Caco-2 (cell line): ENCODE measurements around the gene PKNOX1. TPM values are rescaled to one million over a fixed set of nuclear protein-coding genes. Genes with fewer than 3 reads are reported as not detected.
"Not testable (repeated sequence)": the region's sequence is repeated elsewhere in the genome, so short reads cannot be mapped to it uniquely, and the experiment has no call there.

Experiments
- BruUV-seq: library from RNA; stranded (reverse); fragments of 400-500 nt; replicated peaks from 2 replicates; lab custom pipeline; 2021; lab: Mats Ljungman, UMichigan
- CTCF ChIA-PET: fragments of 300-600 bp; sonication (Branson Sonifier 250); formaldehyde crosslinking; loops from one replicate; lab custom pipeline; 2022; ENCODE audit warnings: antibody characterized with exemption; lab: Charles Lee
- POLR2A ChIA-PET: fragments of 300-600 bp; sonication (Branson Sonifier 250); formaldehyde crosslinking; loops from one replicate; lab custom pipeline; 2022; ENCODE audit warnings: antibody characterized with exemption; lab: Charles Lee
- DNase-seq, 2 experiments: peaks; one replicate each; pipeline versions ENCODE4 v3.0.0 to v3.0.0-alpha.2; 2020 to 2022
- H3K27me3 ChIP-seq: replicated peaks from 2 replicates; pipeline ENCODE4 v1.6.0; 2011; ENCODE audit warnings: low read length; ENCODE audit not compliant: control insufficient read depth, insufficient read depth
- H3K36me3 ChIP-seq: 2 replicates; pipeline ENCODE4 v1.5.1; 2011; ENCODE audit warnings: low read length; ENCODE audit not compliant: control insufficient read depth, insufficient read depth
- H3K4me1 ChIP-seq: fragments of 250-450 bp; sonication (Bioruptor Pico); 2 replicates; pipeline ENCODE4 v1.5.1; 2020; ENCODE audit warnings: mild to moderate bottlenecking
- H3K4me3 ChIP-seq: 2 replicates; pipeline ENCODE4 v1.5.1; 2011; ENCODE audit warnings: low read depth, mild to moderate bottlenecking, control low read depth, low read length
- H3K9me3 ChIP-seq: fragments of 250-450 bp; sonication (Bioruptor Pico); 2 replicates; pipeline ENCODE4 v1.5.1; 2020; ENCODE audit warnings: mild to moderate bottlenecking, moderate library complexity
- H3K27ac Mint-ChIP-seq: one replicate; pipeline ENCODE4 v1.8.0; 2022; ENCODE audit warnings: mixed read lengths; ENCODE audit not compliant: unreplicated experiment
- H3K27me3 Mint-ChIP-seq: one replicate; pipeline ENCODE4 v1.8.0; 2022; ENCODE audit warnings: mixed read lengths; ENCODE audit not compliant: insufficient read depth, unreplicated experiment
- H3K36me3 Mint-ChIP-seq: one replicate; pipeline ENCODE4 v1.8.0; 2022; ENCODE audit warnings: mild to moderate bottlenecking, mixed read lengths; ENCODE audit not compliant: insufficient read depth, unreplicated experiment
- H3K4me1 Mint-ChIP-seq: one replicate; pipeline ENCODE4 v1.8.0; 2022; ENCODE audit warnings: low read depth, mixed read lengths; ENCODE audit not compliant: unreplicated experiment
- H3K4me3 Mint-ChIP-seq: one replicate; pipeline ENCODE4 v1.8.0; 2022; ENCODE audit warnings: mild to moderate bottlenecking, moderate library complexity, mixed read lengths; ENCODE audit not compliant: unreplicated experiment
- H3K9me3 Mint-ChIP-seq: one replicate; pipeline ENCODE4 v1.8.0; 2022; ENCODE audit warnings: mixed read lengths; ENCODE audit not compliant: unreplicated experiment
- CTCF ChIP-seq, 2 experiments: fragments of 200-600 bp in 1 of 2; IDR thresholded peaks; 1 replicate in 1 of 2; 2 replicates in 1 of 2; pipeline versions ENCODE4 v1.5.1 to v1.8.0; 2011 to 2022; ENCODE audit warnings: antibody characterized with exemption in 1 of 2, control low read depth in 1 of 2, inconsistent platforms in 1 of 2, low read depth in 1 of 2, low read length in 1 of 2, mild to moderate bottlenecking in 1 of 2, moderate library complexity in 1 of 2; ENCODE audit not compliant: insufficient read depth in 1 of 2, severe bottlenecking in 1 of 2, unreplicated experiment in 1 of 2
- intact Hi-C: fragments of 100-400 bp; cut with micrococcal nuclease; formaldehyde crosslinking; loops from one replicate; pipeline ENCODE4 v1.10.0; 2022; ENCODE audit not compliant: unreplicated experiment
- total RNA-seq: library from RNA; stranded (reverse); gene quantifications from 2 replicates; pipeline ENCODE4 v1.2.3, GENCODE V29; 2022

PKNOX1 gene
- total RNA-seq, 1 experiment from 2014 or later = 10.7 TPM

GRCh38 chr21:42939582-42940413, 34.6 kb upstream of the PKNOX1 start:
- peaks cover 59% of the 10 kb centered on the region for H3K4me1 ChIP-seq
- H3K4me3 ChIP-seq = no peak overlapping the region
- H3K4me3 Mint-ChIP-seq = peak overlapping the region; percentile 11
- ChIA-PET POLR2A (interaction anchor here (1.0 kb wide), 1 partner anchor 34 kb away, joined by 4 read pairs; the partner anchor contains the start of gene PKNOX1), CTCF (no interaction called here)
- H3K4me1 Mint-ChIP-seq = peaks cover 51% of the 10 kb centered on the region
- H3K36me3 Mint-ChIP-seq = peaks cover 91% of the 10 kb centered on the region
- no peak for TF ChIP-seq CTCF (IDR thresholded peaks at IDR 0.05; ENCODE audit: insufficient read depth in 1 of 2, low read depth in 1 of 2, low read length in 1 of 2, severe bottlenecking in 1 of 2, unreplicated experiment in 1 of 2)
- no peaks in the 10 kb centered on the region for H3K9me3 ChIP-seq
- intact Hi-C loops = no loop called here
- no peaks in the 10 kb centered on the region for H3K27me3 Mint-ChIP-seq
- H3K36me3 ChIP-seq = no peaks in the 10 kb centered on the region
- H3K9me3 Mint-ChIP-seq = no peaks in the 10 kb centered on the region
- H3K27ac Mint-ChIP-seq = peak overlapping the region; percentile 69
- no peak for DNase-seq
- H3K27me3 ChIP-seq = no peaks in the 10 kb centered on the region
- no TSS peak for BruUV-seq

GRCh38 chr21:42941696-42942085, 32.7 kb upstream of the PKNOX1 start:
- TF ChIP-seq CTCF (IDR thresholded peaks at IDR 0.05; ENCODE audit: insufficient read depth in 1 of 2, low read depth in 1 of 2, low read length in 1 of 2, severe bottlenecking in 1 of 2, unreplicated experiment in 1 of 2) = no peak
- Mint-ChIP-seq H3K27ac (peak overlapping the region; percentile 46), H3K36me3 (peaks cover 90% of the 10 kb centered on the region), H3K9me3 (no peaks in the 10 kb centered on the region), H3K27me3 (no peaks in the 10 kb centered on the region), H3K4me3 (no peak overlapping the region), H3K4me1 (peaks cover 52% of the 10 kb centered on the region)
- Histone ChIP-seq H3K4me1 (peaks cover 47% of the 10 kb centered on the region), H3K36me3 (no peaks in the 10 kb centered on the region), H3K27me3 (no peaks in the 10 kb centered on the region), H3K9me3 (no peaks in the 10 kb centered on the region), H3K4me3 (no peak overlapping the region)
- POLR2A ChIA-PET = no interaction called here
- CTCF ChIA-PET = no interaction called here
- no peak for DNase-seq
- no TSS peak for BruUV-seq
- intact Hi-C loops = no loop called here

GRCh38 chr21:42942244-42942643, 32.1 kb upstream of the PKNOX1 start:
- Mint-ChIP-seq H3K4me3 (peak overlapping the region; percentile 5), H3K27me3 (no peaks in the 10 kb centered on the region), H3K4me1 (peaks cover 47% of the 10 kb centered on the region), H3K9me3 (no peaks in the 10 kb centered on the region), H3K27ac (peak overlapping the region; percentile 46), H3K36me3 (peaks cover 88% of the 10 kb centered on the region)
- POLR2A ChIA-PET = no interaction called here
- Histone ChIP-seq H3K36me3 (no peaks in the 10 kb centered on the region), H3K4me3 (no peak overlapping the region), H3K9me3 (no peaks in the 10 kb centered on the region), H3K27me3 (no peaks in the 10 kb centered on the region), H3K4me1 (peaks cover 46% of the 10 kb centered on the region)
- intact Hi-C loops = no loop called here
- TF ChIP-seq CTCF (IDR thresholded peaks at IDR 0.05; ENCODE audit: insufficient read depth in 1 of 2, low read depth in 1 of 2, low read length in 1 of 2, severe bottlenecking in 1 of 2, unreplicated experiment in 1 of 2) = no peak
- CTCF ChIA-PET = no interaction called here
- no peak for DNase-seq
- BruUV-seq = no TSS peak

GRCh38 chr21:42949094-42949755, 25.1 kb upstream of the PKNOX1 start:
- H3K27ac Mint-ChIP-seq = peak overlapping the region; percentile 18
- H3K4me3 Mint-ChIP-seq, BruUV-seq, H3K4me1 ChIP-seq, intact Hi-C loops, H3K36me3 ChIP-seq, DNase-seq, H3K9me3 ChIP-seq, H3K27me3 Mint-ChIP-seq, H3K4me3 ChIP-seq, POLR2A ChIA-PET, CTCF ChIA-PET, H3K27me3 ChIP-seq: not testable (repeated sequence)
- H3K9me3 Mint-ChIP-seq = peaks cover 14% of the 10 kb centered on the region
- peaks cover 45% of the 10 kb centered on the region for H3K36me3 Mint-ChIP-seq
- peaks cover 19% of the 10 kb centered on the region for H3K4me1 Mint-ChIP-seq
